WTC11 (cell line): ENCODE measurements around the gene TMEM45B. TPM values are rescaled to one million over a fixed set of nuclear protein-coding genes. Genes with fewer than 3 reads are reported as not detected.

ENCODE experiments used
- ATAC-seq: fragments of 200-7000 bp; cut with Tn5 transposase; 2 replicates; pipeline ENCODE4 v1.10.0; 2021; ENCODE audit warnings: mild to moderate bottlenecking, moderate library complexity
- CTCF ChIA-PET: fragments of 300-600 bp; sonication (Branson Sonifier 250); formaldehyde crosslinking; loops from one replicate; lab custom pipeline; 2021; ENCODE audit warnings: antibody characterized with exemption; lab: Charles Lee
- POLR2A ChIA-PET: fragments of 350-600 bp; sonication (Branson Sonifier 250); formaldehyde crosslinking; loops from one replicate; lab custom pipeline; 2021; ENCODE audit warnings: antibody characterized with exemption; lab: Charles Lee
- DNase-seq: peaks from one replicate; pipeline ENCODE4 v3.0.0; 2021; ENCODE audit warnings: low spot score
- H3K27ac Mint-ChIP-seq: 2 replicates; pipeline ENCODE4 v1.8.0; 2021; ENCODE audit warnings: mixed read lengths
- H3K27me3 Mint-ChIP-seq: 2 replicates; pipeline ENCODE4 v1.8.0; 2021; ENCODE audit warnings: low read depth, mild to moderate bottlenecking, moderate library complexity, mixed read lengths
- H3K36me3 Mint-ChIP-seq: 2 replicates; pipeline ENCODE4 v1.8.0; 2021; ENCODE audit warnings: mixed read lengths
- H3K4me1 Mint-ChIP-seq: 2 replicates; pipeline ENCODE4 v1.8.0; 2022; ENCODE audit warnings: mixed read lengths
- H3K4me3 Mint-ChIP-seq: 2 replicates; pipeline ENCODE4 v1.8.0; 2021; ENCODE audit warnings: mild to moderate bottlenecking, moderate library complexity, mixed read lengths
- H3K9me3 Mint-ChIP-seq: 2 replicates; pipeline ENCODE4 v1.8.0; 2021; ENCODE audit warnings: mixed read lengths
- ESRRA ChIP-seq: sonication (generic); formaldehyde crosslinking; IDR thresholded peaks from 2 replicates; pipeline ENCODE4 v1.8.1; 2022; ENCODE audit warnings: mild to moderate bottlenecking, missing genetic modification reagents, borderline replicate concordance
- HMGA2 ChIP-seq: fragments of 250-450 bp; sonication (Bioruptor Pico); IDR thresholded peaks from 2 replicates; pipeline ENCODE4 v1.4.0; 2021; ENCODE audit warnings: mild to moderate bottlenecking, moderate library complexity
- IRF1 ChIP-seq: sonication (generic); formaldehyde crosslinking; IDR thresholded peaks from 2 replicates; pipeline ENCODE4 v1.8.0; 2023; ENCODE audit warnings: missing genetic modification reagents
- NFYB ChIP-seq: sonication (generic); formaldehyde crosslinking; conservative IDR thresholded peaks from 2 replicates; pipeline ENCODE4 v1.8.0; 2022; ENCODE audit warnings: low read depth, missing genetic modification reagents
- NR1H2 ChIP-seq: sonication (generic); formaldehyde crosslinking; IDR thresholded peaks from 2 replicates; pipeline ENCODE4 v1.9.0; 2021; ENCODE audit warnings: mild to moderate bottlenecking, moderate library complexity, missing genetic modification reagents
- NR2C2 ChIP-seq: sonication (generic); formaldehyde crosslinking; IDR thresholded peaks from 2 replicates; pipeline ENCODE4 v1.8.0; 2022; ENCODE audit warnings: mild to moderate bottlenecking, missing genetic modification reagents
- NR3C1 ChIP-seq: sonication (generic); formaldehyde crosslinking; conservative IDR thresholded peaks from 2 replicates; pipeline ENCODE4 v1.8.1; 2023; ENCODE audit warnings: low read depth, mild to moderate bottlenecking, missing genetic modification reagents
- SMAD4 ChIP-seq: sonication (generic); formaldehyde crosslinking; IDR thresholded peaks from 2 replicates; pipeline ENCODE4 v1.8.0; 2022; ENCODE audit warnings: mild to moderate bottlenecking, missing genetic modification reagents
- SOX15 ChIP-seq: fragments of 250-450 bp; sonication (Bioruptor Pico); IDR thresholded peaks from 2 replicates; pipeline ENCODE4 v1.9.0; 2021; ENCODE audit warnings: mild to moderate bottlenecking
- TEAD1 ChIP-seq: sonication (generic); formaldehyde crosslinking; IDR thresholded peaks from 2 replicates; pipeline ENCODE4 v1.8.0; 2022; ENCODE audit warnings: mild to moderate bottlenecking, missing genetic modification reagents
- TP53 ChIP-seq: sonication (generic); formaldehyde crosslinking; IDR thresholded peaks from 2 replicates; pipeline ENCODE4 v1.8.1; 2023; ENCODE audit warnings: mild to moderate bottlenecking, missing genetic modification reagents
- ZBTB21 ChIP-seq: sonication (generic); formaldehyde crosslinking; IDR thresholded peaks from 2 replicates; pipeline ENCODE4 v1.8.1; 2023; ENCODE audit warnings: mild to moderate bottlenecking, missing genetic modification reagents, borderline replicate concordance
- ZNF317 ChIP-seq: sonication (generic); formaldehyde crosslinking; IDR thresholded peaks from 2 replicates; pipeline ENCODE4 v1.8.1; 2023; ENCODE audit warnings: low read depth, mild to moderate bottlenecking, moderate library complexity, missing genetic modification reagents, borderline replicate concordance
- total RNA-seq: library from RNA; stranded (reverse); gene quantifications from 3 replicates; pipeline ENCODE4 v1.2.3, GENCODE V29; 2021
- TF ChIP-seq, protein P1 (sequence below): fragments of 250-450 bp; sonication (Bioruptor Pico); IDR thresholded peaks from 2 replicates; pipeline ENCODE4 v1.9.0; 2021; ENCODE audit warnings: mild to moderate bottlenecking, borderline replicate concordance
- TF ChIP-seq, protein P2 (sequence below): fragments of 250-450 bp; sonication (Bioruptor Pico); IDR thresholded peaks from 2 replicates; pipeline ENCODE4 v1.9.0; 2021; ENCODE audit warnings: mild to moderate bottlenecking
- TF ChIP-seq, protein P3 (sequence below): fragments of 250-450 bp; sonication (Bioruptor Pico); conservative IDR thresholded peaks from 2 replicates; pipeline ENCODE4 v1.9.0; 2021; ENCODE audit warnings: mild to moderate bottlenecking
- TF ChIP-seq, protein P4 (sequence below): sonication (generic); formaldehyde crosslinking; IDR thresholded peaks from 2 replicates; pipeline ENCODE4 v1.8.1; 2023; ENCODE audit warnings: mild to moderate bottlenecking, missing genetic modification reagents
- TF ChIP-seq, protein P5 (sequence below): sonication (generic); formaldehyde crosslinking; IDR thresholded peaks from 2 replicates; pipeline ENCODE4 v1.8.1; 2022; ENCODE audit warnings: mild to moderate bottlenecking, moderate library complexity, missing genetic modification reagents

TMEM45B gene
- total RNA-seq, 1 experiment from 2014 or later = 0.59 TPM

- ATAC-seq (no peak), DNase-seq (no peak)
- CTCF ChIA-PET = no interaction called here
- no peak overlapping the region for H3K27ac Mint-ChIP-seq
- peaks cover 27% of the 10 kb centered on the region for H3K9me3 Mint-ChIP-seq
- no peak overlapping the region for H3K4me3 Mint-ChIP-seq
- H3K4me1 Mint-ChIP-seq = peaks cover 2% of the 10 kb centered on the region; the same call in 1 of the 2 replicates
- TF ChIP-seq NR3C1 (CRISPR knock-in tag) = no peak
- no peak for TF ChIP-seq NR2C2
- TF ChIP-seq, protein P1, sequence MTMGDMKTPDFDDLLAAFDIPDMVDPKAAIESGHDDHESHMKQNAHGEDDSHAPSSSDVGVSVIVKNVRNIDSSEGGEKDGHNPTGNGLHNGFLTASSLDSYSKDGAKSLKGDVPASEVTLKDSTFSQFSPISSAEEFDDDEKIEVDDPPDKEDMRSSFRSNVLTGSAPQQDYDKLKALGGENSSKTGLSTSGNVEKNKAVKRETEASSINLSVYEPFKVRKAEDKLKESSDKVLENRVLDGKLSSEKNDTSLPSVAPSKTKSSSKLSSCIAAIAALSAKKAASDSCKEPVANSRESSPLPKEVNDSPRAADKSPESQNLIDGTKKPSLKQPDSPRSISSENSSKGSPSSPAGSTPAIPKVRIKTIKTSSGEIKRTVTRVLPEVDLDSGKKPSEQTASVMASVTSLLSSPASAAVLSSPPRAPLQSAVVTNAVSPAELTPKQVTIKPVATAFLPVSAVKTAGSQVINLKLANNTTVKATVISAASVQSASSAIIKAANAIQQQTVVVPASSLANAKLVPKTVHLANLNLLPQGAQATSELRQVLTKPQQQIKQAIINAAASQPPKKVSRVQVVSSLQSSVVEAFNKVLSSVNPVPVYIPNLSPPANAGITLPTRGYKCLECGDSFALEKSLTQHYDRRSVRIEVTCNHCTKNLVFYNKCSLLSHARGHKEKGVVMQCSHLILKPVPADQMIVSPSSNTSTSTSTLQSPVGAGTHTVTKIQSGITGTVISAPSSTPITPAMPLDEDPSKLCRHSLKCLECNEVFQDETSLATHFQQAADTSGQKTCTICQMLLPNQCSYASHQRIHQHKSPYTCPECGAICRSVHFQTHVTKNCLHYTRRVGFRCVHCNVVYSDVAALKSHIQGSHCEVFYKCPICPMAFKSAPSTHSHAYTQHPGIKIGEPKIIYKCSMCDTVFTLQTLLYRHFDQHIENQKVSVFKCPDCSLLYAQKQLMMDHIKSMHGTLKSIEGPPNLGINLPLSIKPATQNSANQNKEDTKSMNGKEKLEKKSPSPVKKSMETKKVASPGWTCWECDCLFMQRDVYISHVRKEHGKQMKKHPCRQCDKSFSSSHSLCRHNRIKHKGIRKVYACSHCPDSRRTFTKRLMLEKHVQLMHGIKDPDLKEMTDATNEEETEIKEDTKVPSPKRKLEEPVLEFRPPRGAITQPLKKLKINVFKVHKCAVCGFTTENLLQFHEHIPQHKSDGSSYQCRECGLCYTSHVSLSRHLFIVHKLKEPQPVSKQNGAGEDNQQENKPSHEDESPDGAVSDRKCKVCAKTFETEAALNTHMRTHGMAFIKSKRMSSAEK (CRISPR knock-in tag) = no peak
- TF ChIP-seq, protein P2, sequence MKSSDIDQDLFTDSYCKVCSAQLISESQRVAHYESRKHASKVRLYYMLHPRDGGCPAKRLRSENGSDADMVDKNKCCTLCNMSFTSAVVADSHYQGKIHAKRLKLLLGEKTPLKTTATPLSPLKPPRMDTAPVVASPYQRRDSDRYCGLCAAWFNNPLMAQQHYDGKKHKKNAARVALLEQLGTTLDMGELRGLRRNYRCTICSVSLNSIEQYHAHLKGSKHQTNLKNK (CRISPR knock-in tag) = no peak
- no peak for TF ChIP-seq TEAD1 (CRISPR knock-in tag)
- no peak for TF ChIP-seq NR1H2 (CRISPR knock-in tag)
- no peak for TF ChIP-seq HMGA2 (CRISPR knock-in tag)
- TF ChIP-seq NFYB = no peak
- TF ChIP-seq, protein P3, sequence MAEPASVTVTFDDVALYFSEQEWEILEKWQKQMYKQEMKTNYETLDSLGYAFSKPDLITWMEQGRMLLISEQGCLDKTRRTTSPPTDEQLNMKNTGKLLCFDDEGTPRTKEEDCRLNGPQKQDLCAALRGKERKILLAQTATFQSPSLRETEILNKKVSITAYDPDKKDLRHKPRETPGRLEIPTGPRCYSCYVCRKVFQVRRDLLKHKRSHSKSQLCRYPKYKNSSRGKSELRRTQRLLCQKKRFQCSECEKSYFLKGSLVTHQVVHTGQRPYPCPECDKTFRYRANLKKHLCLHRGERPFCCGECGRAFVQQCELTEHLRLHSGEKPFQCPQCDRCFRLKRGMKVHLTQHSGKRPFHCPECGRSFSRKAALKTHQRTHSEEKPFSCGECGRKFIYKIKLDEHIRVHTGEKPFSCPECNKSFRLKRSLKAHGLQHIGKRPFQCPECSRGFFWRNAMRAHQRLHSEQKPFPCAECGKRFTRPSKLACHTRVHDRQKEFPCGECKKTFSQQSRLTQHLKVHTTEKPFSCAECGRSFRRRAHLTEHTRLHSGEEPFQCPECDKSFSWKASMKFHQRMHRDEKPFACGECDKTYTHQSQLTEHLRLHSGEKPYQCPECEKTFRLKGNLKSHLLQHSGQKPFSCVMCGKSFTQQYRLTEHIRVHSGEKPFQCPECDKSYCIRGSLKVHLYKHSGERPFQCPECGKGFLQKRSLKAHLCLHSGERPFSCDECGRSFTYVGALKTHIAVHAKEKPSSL (CRISPR knock-in tag) = no peak
- no peak for TF ChIP-seq ZNF317 (CRISPR knock-in tag)
- TF ChIP-seq, protein P4, sequence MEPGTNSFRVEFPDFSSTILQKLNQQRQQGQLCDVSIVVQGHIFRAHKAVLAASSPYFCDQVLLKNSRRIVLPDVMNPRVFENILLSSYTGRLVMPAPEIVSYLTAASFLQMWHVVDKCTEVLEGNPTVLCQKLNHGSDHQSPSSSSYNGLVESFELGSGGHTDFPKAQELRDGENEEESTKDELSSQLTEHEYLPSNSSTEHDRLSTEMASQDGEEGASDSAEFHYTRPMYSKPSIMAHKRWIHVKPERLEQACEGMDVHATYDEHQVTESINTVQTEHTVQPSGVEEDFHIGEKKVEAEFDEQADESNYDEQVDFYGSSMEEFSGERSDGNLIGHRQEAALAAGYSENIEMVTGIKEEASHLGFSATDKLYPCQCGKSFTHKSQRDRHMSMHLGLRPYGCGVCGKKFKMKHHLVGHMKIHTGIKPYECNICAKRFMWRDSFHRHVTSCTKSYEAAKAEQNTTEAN (CRISPR knock-in tag) = no peak
- TF ChIP-seq TP53 (CRISPR knock-in tag) = no peak
- TF ChIP-seq, protein P5, sequence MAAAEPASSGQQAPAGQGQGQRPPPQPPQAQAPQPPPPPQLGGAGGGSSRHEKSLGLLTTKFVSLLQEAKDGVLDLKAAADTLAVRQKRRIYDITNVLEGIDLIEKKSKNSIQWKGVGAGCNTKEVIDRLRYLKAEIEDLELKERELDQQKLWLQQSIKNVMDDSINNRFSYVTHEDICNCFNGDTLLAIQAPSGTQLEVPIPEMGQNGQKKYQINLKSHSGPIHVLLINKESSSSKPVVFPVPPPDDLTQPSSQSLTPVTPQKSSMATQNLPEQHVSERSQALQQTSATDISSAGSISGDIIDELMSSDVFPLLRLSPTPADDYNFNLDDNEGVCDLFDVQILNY (CRISPR knock-in tag) = no peak
- no peak for TF ChIP-seq ZBTB21 (CRISPR knock-in tag)
- no peak for TF ChIP-seq SMAD4
- TF ChIP-seq IRF1 = no peak
- TF ChIP-seq ESRRA (CRISPR knock-in tag) = no peak
- no peak for TF ChIP-seq SOX15 (CRISPR knock-in tag)
- H3K27me3 Mint-ChIP-seq = peaks cover 46% of the 10 kb centered on the region
- POLR2A ChIA-PET = no interaction called here
- H3K36me3 Mint-ChIP-seq = peaks cover 3% of the 10 kb centered on the region
These were observed 2.3 kb upstream of the TMEM45B start for GRCh38 chr11:129813231-129813791.
